ENCODE results near the gene CALCOCO1.

The CALCOCO1 gene

GRCh38 chr12:53758081-53758729, 31.0 kb upstream of the CALCOCO1 start:
- Histone ChIP-seq H3K36me3 (ENCODE audit: control insufficient read depth, insufficient read depth, low read length) (no peaks in the 10 kb centered on the region), H3K4me3 (ENCODE audit: low read depth, low read length) (no peak overlapping the region), H3K27me3 (ENCODE audit: control insufficient read depth, insufficient read depth, low read length) (peaks cover 88% of the 10 kb centered on the region), H3K9me3 (ENCODE audit: control insufficient read depth, insufficient read depth, low read length) (no peaks in the 10 kb centered on the region), H3K9ac (ENCODE audit: low read depth, low read length) (no peak overlapping the region), H3K4me1 (ENCODE audit: control insufficient read depth, insufficient read depth, low read length) (peaks cover 6% of the 10 kb centered on the region)

DNA sequence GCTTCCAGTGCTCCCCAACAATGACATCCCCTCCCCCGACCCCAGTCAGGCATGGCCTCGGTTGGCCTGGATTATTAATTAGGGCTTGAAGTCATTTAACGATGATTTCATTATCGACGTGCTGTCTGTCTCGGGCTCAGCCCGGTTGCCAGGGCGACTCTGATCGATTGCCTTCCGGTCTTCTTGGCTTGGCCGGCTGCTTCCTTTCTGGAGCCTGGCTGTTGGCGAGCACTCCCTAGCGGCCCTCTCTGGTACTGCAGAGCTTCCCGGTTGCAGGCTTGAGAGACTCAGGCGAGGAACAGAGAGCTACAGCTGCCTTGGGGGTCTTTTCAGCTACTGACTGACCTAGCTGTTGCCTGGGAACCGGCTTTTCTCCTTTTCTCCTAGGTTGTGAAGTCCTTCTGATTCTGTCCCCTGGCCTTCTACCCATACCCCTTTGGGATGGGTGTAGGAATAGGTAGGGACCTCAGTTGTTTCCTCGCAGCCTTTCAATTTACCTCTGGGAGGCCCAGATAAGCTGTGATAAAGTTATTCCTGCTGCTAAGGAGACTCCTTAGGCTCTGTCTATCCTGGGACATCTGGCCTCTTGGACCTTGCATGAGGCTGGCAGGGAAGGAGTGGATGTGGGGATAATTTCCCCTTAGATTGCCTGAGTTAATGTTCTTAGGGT, 30.0 kb upstream of the CALCOCO1 start:
- Histone ChIP-seq H3K9ac (ENCODE audit: low read depth, low read length) (no peak overlapping the region), H3K36me3 (ENCODE audit: control insufficient read depth, insufficient read depth, low read length) (no peaks in the 10 kb centered on the region), H3K27me3 (ENCODE audit: control insufficient read depth, insufficient read depth, low read length) (peaks cover 91% of the 10 kb centered on the region), H3K9me3 (ENCODE audit: control insufficient read depth, insufficient read depth, low read length) (no peaks in the 10 kb centered on the region), H3K4me1 (ENCODE audit: control insufficient read depth, insufficient read depth, low read length) (peaks cover 6% of the 10 kb centered on the region), H3K4me3 (ENCODE audit: low read depth, low read length) (peak overlapping the region; percentile 56)

DNA sequence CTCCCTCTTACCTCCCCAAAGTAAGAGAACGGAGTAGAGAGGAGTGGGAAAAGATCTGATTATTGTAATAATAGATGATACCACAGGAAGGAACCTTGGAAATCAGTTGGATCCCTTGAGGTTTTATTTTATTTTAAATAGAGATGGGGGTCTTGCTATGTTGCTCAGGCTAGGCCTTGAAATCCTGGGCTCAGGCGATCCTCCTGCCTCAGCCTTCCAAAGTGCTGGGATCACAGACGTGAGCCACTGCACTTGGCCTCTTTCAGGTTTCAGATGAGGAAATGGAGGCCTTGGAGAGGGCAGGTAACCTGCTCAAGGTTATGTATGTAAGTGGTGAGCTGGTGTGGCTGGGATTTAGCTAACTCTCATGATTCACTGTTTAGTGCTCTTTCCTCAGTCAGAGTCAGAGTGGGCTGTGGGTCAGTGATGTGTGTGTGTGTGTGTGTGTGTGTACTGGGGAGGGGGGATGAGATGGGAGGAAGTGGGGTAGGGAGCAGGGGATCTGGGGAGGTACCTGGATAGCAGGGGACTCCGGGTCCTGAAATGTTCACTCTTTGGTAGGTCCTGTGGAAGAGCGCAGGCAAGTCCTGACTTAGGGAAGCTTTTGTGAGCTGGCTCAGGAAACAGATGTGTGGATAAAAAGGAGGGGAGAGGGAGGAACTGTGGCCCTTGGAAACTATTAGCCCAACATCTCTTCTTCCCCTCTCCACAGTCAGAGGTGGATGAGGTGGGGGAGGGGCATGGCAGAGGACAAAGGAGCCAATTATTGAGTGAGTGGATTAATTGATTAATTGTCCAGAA, 29.2 kb upstream of the CALCOCO1 start:
- no peak overlapping the region for H3K9ac ChIP-seq (ENCODE audit: low read depth, low read length)
- peak overlapping the region; percentile 56 for H3K4me3 ChIP-seq (ENCODE audit: low read depth, low read length)
- no peaks in the 10 kb centered on the region for H3K9me3 ChIP-seq (ENCODE audit: control insufficient read depth, insufficient read depth, low read length)
- H3K27me3 ChIP-seq (ENCODE audit: control insufficient read depth, insufficient read depth, low read length) = peaks cover 92% of the 10 kb centered on the region
- no peaks in the 10 kb centered on the region for H3K36me3 ChIP-seq (ENCODE audit: control insufficient read depth, insufficient read depth, low read length)
- H3K4me1 ChIP-seq (ENCODE audit: control insufficient read depth, insufficient read depth, low read length) = peaks cover 6% of the 10 kb centered on the region

- peaks cover 6% of the 10 kb centered on the region for H3K4me1 ChIP-seq (ENCODE audit: control insufficient read depth, insufficient read depth, low read length)
- no peaks in the 10 kb centered on the region for H3K36me3 ChIP-seq (ENCODE audit: control insufficient read depth, insufficient read depth, low read length)
- H3K9ac ChIP-seq (ENCODE audit: low read depth, low read length) = no peak overlapping the region
- H3K4me3 ChIP-seq (ENCODE audit: low read depth, low read length) = peak overlapping the region; percentile 13
- H3K9me3 ChIP-seq (ENCODE audit: control insufficient read depth, insufficient read depth, low read length) = no peaks in the 10 kb centered on the region
- peaks cover 94% of the 10 kb centered on the region for H3K27me3 ChIP-seq (ENCODE audit: control insufficient read depth, insufficient read depth, low read length)
Observed at GRCh38 chr12:53755893-53756292, 28.6 kb upstream of the CALCOCO1 start.

DNA sequence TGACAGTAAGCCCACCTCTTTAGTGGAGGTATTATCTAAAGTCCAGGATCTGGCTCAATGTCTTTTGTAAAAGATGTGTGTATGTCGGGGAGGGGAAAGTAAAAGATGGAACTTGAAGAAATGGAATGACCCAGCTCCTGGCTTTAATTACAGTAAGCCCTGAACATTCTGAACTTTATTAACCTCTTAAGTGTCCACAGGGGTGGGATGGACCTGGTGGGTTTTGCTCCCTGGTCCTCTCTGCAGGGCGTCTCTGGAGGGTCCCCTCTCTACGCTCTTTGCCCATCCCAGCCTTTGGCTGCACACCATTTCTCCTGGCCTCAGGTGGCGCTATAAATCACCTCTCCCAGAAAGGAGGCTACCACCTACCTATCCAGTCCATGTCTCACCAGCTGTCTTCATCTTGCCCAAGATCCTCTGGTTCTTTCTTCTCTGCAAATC, 28.2 kb upstream of the CALCOCO1 start:
- Histone ChIP-seq H3K27me3 (ENCODE audit: control insufficient read depth, insufficient read depth, low read length) (peaks cover 96% of the 10 kb centered on the region), H3K9me3 (ENCODE audit: control insufficient read depth, insufficient read depth, low read length) (no peaks in the 10 kb centered on the region), H3K4me1 (ENCODE audit: control insufficient read depth, insufficient read depth, low read length) (peaks cover 6% of the 10 kb centered on the region), H3K9ac (ENCODE audit: low read depth, low read length) (no peak overlapping the region), H3K36me3 (ENCODE audit: control insufficient read depth, insufficient read depth, low read length) (no peaks in the 10 kb centered on the region), H3K4me3 (ENCODE audit: low read depth, low read length) (peak overlapping the region; percentile 13)

DNA sequence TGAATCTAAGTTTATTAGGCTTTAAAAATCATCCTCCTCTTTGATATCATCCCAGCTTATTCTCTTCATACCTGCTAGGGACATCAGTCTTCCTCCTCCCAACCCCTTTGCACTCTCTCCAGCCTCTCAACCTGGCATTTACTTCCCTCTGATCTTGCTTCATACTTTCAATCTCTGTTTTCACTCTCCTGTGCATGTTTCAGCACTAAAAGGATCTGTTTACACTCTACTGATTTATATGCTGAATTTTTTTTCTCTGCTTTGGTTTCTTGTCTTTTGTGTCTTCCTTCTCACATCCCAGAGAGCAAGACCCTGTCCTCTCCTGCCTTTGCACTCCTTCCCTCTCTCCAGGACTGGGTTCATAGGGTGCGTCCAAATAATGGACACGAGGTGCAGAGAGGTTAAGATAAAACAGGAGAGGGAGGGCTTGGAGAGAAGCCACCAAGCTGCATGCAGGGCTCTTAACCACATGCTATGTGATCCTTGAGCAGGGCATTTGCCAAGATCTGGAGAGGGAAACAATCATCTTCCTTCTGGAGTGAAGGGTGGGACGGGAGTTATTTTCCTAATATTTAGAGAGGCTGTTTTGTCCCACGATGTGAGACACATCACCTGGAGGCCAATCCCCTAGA, 27.5 kb upstream of the CALCOCO1 start:
- H3K9me3 ChIP-seq (ENCODE audit: control insufficient read depth, insufficient read depth, low read length) = no peaks in the 10 kb centered on the region
- H3K36me3 ChIP-seq (ENCODE audit: control insufficient read depth, insufficient read depth, low read length) = no peaks in the 10 kb centered on the region
- peaks cover 97% of the 10 kb centered on the region for H3K27me3 ChIP-seq (ENCODE audit: control insufficient read depth, insufficient read depth, low read length)
- H3K4me3 ChIP-seq (ENCODE audit: low read depth, low read length) = no peak overlapping the region
- H3K4me1 ChIP-seq (ENCODE audit: control insufficient read depth, insufficient read depth, low read length) = peaks cover 6% of the 10 kb centered on the region
- no peak overlapping the region for H3K9ac ChIP-seq (ENCODE audit: low read depth, low read length)

- Histone ChIP-seq H3K27me3 (ENCODE audit: control insufficient read depth, insufficient read depth, low read length) (peaks cover 97% of the 10 kb centered on the region), H3K4me1 (ENCODE audit: control insufficient read depth, insufficient read depth, low read length) (peaks cover 6% of the 10 kb centered on the region), H3K9me3 (ENCODE audit: control insufficient read depth, insufficient read depth, low read length) (no peaks in the 10 kb centered on the region), H3K4me3 (ENCODE audit: low read depth, low read length) (no peak overlapping the region), H3K9ac (ENCODE audit: low read depth, low read length) (no peak overlapping the region), H3K36me3 (ENCODE audit: control insufficient read depth, insufficient read depth, low read length) (no peaks in the 10 kb centered on the region)
Observed at GRCh38 chr12:53754188-53754585, 26.9 kb upstream of the CALCOCO1 start.

- Histone ChIP-seq H3K9me3 (ENCODE audit: control insufficient read depth, insufficient read depth, low read length) (no peaks in the 10 kb centered on the region), H3K4me1 (ENCODE audit: control insufficient read depth, insufficient read depth, low read length) (peaks cover 6% of the 10 kb centered on the region), H3K36me3 (ENCODE audit: control insufficient read depth, insufficient read depth, low read length) (no peaks in the 10 kb centered on the region), H3K27me3 (ENCODE audit: control insufficient read depth, insufficient read depth, low read length) (peaks cover 97% of the 10 kb centered on the region), H3K4me3 (ENCODE audit: low read depth, low read length) (peak overlapping the region; percentile 51), H3K9ac (ENCODE audit: low read depth, low read length) (no peak overlapping the region)
Observed at GRCh38 chr12:53752621-53753020, 25.4 kb upstream of the CALCOCO1 start.

DNA sequence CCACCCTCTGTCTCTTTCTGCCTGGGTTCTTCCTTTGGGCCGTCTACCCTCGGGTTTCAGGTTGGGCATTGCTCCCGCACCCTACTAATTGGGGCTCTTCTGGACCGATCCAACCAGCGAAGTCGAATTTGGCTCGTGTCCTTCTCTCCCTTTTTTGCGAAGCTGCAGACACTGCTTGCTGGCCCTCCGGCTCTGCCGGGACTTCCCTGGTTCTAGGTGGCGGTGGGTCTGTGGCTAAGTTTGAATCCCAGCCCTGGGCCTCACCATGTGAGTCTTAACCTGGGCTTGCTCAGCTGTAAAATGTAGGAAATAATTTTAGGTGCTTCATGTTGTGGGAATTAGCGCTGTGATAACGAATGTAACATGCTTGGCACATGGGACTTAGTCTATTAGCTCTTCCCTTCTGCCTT, 24.9 kb upstream of the CALCOCO1 start:
- Histone ChIP-seq H3K9me3 (ENCODE audit: control insufficient read depth, insufficient read depth, low read length) (no peaks in the 10 kb centered on the region), H3K4me3 (ENCODE audit: low read depth, low read length) (peak overlapping the region; percentile 51), H3K4me1 (ENCODE audit: control insufficient read depth, insufficient read depth, low read length) (peaks cover 6% of the 10 kb centered on the region), H3K27me3 (ENCODE audit: control insufficient read depth, insufficient read depth, low read length) (peaks cover 97% of the 10 kb centered on the region), H3K36me3 (ENCODE audit: control insufficient read depth, insufficient read depth, low read length) (no peaks in the 10 kb centered on the region), H3K9ac (ENCODE audit: low read depth, low read length) (no peak overlapping the region)

DNA sequence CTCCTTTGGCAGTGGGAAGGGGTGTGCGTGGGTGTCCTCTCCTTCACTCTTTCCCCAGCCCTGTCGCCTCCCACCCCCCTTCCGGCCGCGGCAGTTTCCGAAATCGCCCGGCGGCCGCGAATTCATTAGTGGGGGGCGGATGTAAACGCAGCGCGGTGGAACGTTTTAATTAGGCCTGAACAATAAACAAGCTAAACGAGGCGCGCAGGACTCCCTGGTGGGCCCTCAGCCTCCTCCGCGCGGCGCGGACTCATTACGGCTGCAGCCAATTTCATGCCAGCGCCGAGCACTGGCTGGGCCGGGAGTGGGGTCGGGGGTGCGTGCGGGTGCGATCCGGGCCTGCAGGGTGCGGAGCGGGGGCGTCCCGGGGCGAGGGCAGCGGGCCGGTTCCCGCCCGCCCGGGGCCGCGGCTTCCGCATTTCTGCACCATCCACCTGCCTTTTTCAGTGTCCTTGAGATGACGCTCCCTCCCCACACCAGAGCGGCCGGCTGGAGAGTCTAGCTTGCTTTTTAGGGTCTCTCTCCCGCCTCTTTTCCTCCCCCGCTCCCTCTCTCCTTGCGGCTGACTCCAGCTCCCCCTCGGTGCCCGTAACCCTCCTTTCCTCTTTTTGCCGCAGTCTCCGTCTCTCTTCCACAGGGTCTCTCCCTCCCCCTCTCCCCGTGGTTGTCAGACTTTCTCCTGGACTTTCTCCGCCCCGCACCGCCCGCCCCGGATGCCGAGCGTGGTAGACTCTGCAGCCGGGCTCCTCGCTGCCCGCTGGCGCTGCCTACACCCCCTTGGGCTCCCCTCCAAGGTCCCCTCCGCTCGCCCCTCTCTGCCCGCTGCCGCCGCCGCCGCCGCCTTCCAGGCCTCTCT, 24.3 kb upstream of the CALCOCO1 start, which contains the start of gene CISTR:
Gene CISTR (minus strand): TSS at position 644 of the 856 bp plus-strand sequence.
- Histone ChIP-seq H3K27me3 (ENCODE audit: control insufficient read depth, insufficient read depth, low read length) (peaks cover 99% of the 10 kb centered on the region), H3K36me3 (ENCODE audit: control insufficient read depth, insufficient read depth, low read length) (no peaks in the 10 kb centered on the region), H3K9me3 (ENCODE audit: control insufficient read depth, insufficient read depth, low read length) (no peaks in the 10 kb centered on the region), H3K4me3 (ENCODE audit: low read depth, low read length) (peak within 1 kb of the TSS; percentile 51), H3K4me1 (ENCODE audit: control insufficient read depth, insufficient read depth, low read length) (peaks cover 2% of the 10 kb centered on the region), H3K9ac (ENCODE audit: low read depth, low read length) (no peak within 1 kb of the TSS)

Measured in iPS-15b (cell line).